Osteoblast (primary cell): ENCODE data around the gene YTHDF1. TPM values are rescaled to one million over a fixed set of nuclear protein-coding genes. Genes with fewer than 3 reads are reported as not detected.
A peak's percentile ranks its signal among the peaks of the same experiment; 100 is the strongest.

Source experiments
- DNase-seq: peaks from one replicate; pipeline ENCODE4 v3.0.0; 2011; ENCODE audit warnings: low spot score, mixed read lengths; ENCODE audit not compliant: insufficient read length; ENCODE audit errors: missing footprints
- H2AFZ ChIP-seq: 2 replicates; pipeline ENCODE4 v1.6.0; 2011; ENCODE audit warnings: mild to moderate bottlenecking, low read length
- H3K27ac ChIP-seq: 2 replicates; pipeline ENCODE4 v1.5.1; 2011; ENCODE audit warnings: mild to moderate bottlenecking, low read depth, low read length, moderate library complexity
- H3K27me3 ChIP-seq: 2 replicates; pipeline ENCODE4 v1.6.0; 2012; ENCODE audit warnings: mild to moderate bottlenecking, control low read depth, inconsistent platforms, low read length, moderate library complexity; ENCODE audit not compliant: insufficient read depth
- H3K36me3 ChIP-seq: 2 replicates; pipeline ENCODE4 v1.5.1; 2011; ENCODE audit warnings: mild to moderate bottlenecking, low read length, control low read depth, moderate library complexity; ENCODE audit not compliant: insufficient read depth
- H3K4me1 ChIP-seq: 2 replicates; pipeline ENCODE4 v1.5.1; 2011; ENCODE audit warnings: mild to moderate bottlenecking, low read length, control low read depth, moderate library complexity; ENCODE audit not compliant: insufficient read depth
- H3K4me2 ChIP-seq: 2 replicates; pipeline ENCODE4 v1.6.0; 2011; ENCODE audit warnings: mild to moderate bottlenecking, low read length; ENCODE audit not compliant: insufficient read depth
- H3K4me3 ChIP-seq: fragments of 200-600 bp; sonication (generic); 3 replicates; pipeline ENCODE4 v1.5.1; 2012; ENCODE audit warnings: mild to moderate bottlenecking, low read length, inconsistent platforms; ENCODE audit not compliant: insufficient read depth
- H3K79me2 ChIP-seq: 2 replicates; pipeline ENCODE4 v1.6.0; 2012; ENCODE audit warnings: mild to moderate bottlenecking, low read length, control low read depth, inconsistent platforms; ENCODE audit not compliant: insufficient read depth
- H3K9me3 ChIP-seq: 2 replicates; pipeline ENCODE4 v1.5.1; 2011; ENCODE audit warnings: low read depth, low read length, control low read depth
- H4K20me1 ChIP-seq: 2 replicates; pipeline ENCODE4 v1.6.0; 2012; ENCODE audit warnings: mild to moderate bottlenecking, low read length, control low read depth; ENCODE audit not compliant: insufficient read depth
- CTCF ChIP-seq: IDR thresholded peaks from 2 replicates; pipeline ENCODE4 v1.5.1; 2011; ENCODE audit warnings: mild to moderate bottlenecking, low read depth, low read length, moderate library complexity; ENCODE audit errors: extremely low read depth
- total RNA-seq: library from RNA; depleted of rRNA; stranded (reverse); fragments of >200 nt; gene quantifications from 2 replicates; pipeline ENCODE4 v1.2.3, GENCODE V29; 2012

YTHDF1 gene
- total RNA-seq, 1 donor, result 23.9 TPM

DNA sequence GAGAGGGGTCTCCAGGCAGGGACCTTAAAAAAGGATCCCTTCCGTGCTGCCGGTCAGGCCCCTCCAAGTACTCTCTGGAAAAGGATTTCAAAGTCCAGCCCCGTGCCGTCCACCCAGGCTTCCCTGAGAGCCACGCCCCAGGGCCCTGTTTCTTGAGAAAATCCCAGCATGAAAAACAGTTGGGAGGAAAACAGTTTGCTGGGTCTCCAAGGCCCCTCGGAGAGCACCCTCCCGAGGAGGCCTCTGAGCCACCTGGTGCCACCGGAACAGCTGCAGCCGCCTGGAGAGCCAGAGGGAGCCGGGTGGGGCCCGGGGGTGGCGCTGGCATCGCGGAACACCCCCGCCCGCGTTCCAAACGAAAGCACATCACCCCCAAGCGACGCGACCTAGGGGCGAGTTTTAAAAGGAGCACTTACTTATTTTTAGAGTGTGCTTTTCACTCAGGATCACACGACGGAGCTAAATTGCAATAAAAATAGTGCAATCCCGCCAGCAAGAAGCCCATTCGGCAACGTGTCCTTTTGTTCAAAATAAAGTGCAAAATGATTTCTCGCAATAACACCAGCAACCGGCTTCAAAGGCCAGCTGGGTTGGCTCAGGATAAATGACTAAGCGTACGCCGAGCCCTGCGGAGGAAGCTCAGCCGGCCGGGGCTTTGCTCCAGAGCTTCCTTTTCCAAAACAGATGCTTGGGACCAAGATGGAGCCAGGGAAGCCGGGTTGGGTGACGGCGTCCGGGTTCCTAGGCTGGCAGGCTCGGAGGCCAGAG is 64.2 kb downstream of the YTHDF1 start:
- peak; percentile 68 for DNase-seq
- Histone ChIP-seq H3K27me3 (peaks cover 35% of the 10 kb centered on the region), H3K4me1 (no peaks in the 10 kb centered on the region), H3K79me2 (no peaks in the 10 kb centered on the region), H3K9me3 (peaks cover 4% of the 10 kb centered on the region), H4K20me1 (no peaks in the 10 kb centered on the region), H2AFZ (no peak overlapping the region), H3K36me3 (no peaks in the 10 kb centered on the region), H3K4me2 (no peak overlapping the region), H3K27ac (no peak overlapping the region), H3K4me3 (no peak overlapping the region)
- TF ChIP-seq CTCF, result no peak

DNA sequence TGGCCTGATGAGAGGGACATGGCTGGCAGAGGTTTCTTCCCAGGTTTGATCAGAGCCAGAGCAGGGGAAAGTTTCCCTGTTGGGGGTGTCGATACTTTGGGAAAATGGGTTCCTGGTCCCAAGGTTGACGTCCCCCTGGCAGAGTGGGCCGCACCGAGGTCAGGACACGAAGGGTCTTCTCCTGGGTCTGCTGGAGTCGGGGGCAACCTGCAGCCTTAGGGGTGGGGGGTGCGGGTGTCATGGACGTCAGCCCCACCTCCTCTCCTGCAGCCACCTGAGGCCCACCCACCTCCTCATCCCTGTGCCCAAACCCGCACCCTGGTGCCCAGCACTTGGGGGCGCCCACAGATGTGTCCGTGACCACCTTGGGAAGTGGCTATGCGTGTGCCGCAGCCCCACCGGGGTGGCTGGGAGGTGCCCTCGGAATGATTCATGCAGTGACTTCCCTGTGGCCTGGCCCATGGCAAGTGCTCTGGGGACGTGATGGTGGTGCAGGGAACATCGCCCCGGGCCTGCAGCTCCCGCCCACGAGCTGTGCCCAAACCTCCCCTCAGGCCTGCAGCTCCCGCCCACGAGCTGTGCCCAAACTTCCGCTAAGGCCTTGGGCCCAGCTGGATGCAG is 64.9 kb downstream of the YTHDF1 start:
- no peak for TF ChIP-seq CTCF
- Histone ChIP-seq H3K27me3 (peaks cover 34% of the 10 kb centered on the region), H4K20me1 (no peaks in the 10 kb centered on the region), H3K27ac (no peak overlapping the region), H3K79me2 (no peaks in the 10 kb centered on the region), H3K4me2 (no peak overlapping the region), H2AFZ (no peak overlapping the region), H3K4me3 (no peak overlapping the region), H3K9me3 (peaks cover 4% of the 10 kb centered on the region), H3K36me3 (no peaks in the 10 kb centered on the region), H3K4me1 (no peaks in the 10 kb centered on the region)
- DNase-seq, result no peak

DNA sequence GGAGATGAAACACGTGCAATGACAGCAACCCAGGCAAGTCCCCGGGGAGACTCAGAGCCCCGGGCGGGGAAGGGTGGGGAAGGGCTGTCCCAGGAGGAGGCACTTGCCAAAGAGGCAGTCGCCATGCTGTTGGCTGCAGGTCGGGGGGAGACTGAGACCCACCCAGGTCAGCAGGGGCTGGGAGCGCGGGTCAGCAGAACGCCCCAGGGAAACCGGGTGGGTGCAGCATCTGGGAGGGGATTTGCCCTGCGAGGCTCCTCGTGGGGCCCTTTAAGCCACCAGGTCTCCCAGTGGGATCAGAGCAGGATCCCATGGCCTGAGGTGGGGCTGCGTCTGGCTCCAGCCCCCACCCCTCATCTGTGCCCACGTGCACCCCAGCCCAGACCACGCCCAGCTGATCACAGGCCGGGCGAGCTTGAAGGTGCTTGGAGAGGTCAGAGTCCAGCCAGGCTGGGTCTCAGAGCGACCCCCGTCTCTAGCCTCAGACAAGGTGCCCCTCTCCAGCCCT is 65.5 kb downstream of the YTHDF1 start:
- Histone ChIP-seq H3K79me2 (no peaks in the 10 kb centered on the region), H3K27ac (no peak overlapping the region), H3K27me3 (peaks cover 29% of the 10 kb centered on the region), H3K9me3 (peaks cover 4% of the 10 kb centered on the region), H2AFZ (no peak overlapping the region), H3K4me3 (no peak overlapping the region), H3K36me3 (no peaks in the 10 kb centered on the region), H4K20me1 (no peaks in the 10 kb centered on the region), H3K4me1 (no peaks in the 10 kb centered on the region), H3K4me2 (no peak overlapping the region)
- no peak for DNase-seq
- no peak for TF ChIP-seq CTCF

GRCh38 chr20:63149531-63150192 is 66.3 kb downstream of the YTHDF1 start:
- no peaks in the 10 kb centered on the region for H4K20me1 ChIP-seq
- no peak overlapping the region for H2AFZ ChIP-seq
- H3K4me2 ChIP-seq, result no peak overlapping the region
- TF ChIP-seq CTCF, result no peak
- no peaks in the 10 kb centered on the region for H3K36me3 ChIP-seq
- H3K79me2 ChIP-seq, result no peaks in the 10 kb centered on the region
- H3K4me3 ChIP-seq, result no peak overlapping the region
- peaks cover 4% of the 10 kb centered on the region for H3K9me3 ChIP-seq
- H3K27me3 ChIP-seq, result peaks cover 22% of the 10 kb centered on the region
- H3K4me1 ChIP-seq, result no peaks in the 10 kb centered on the region
- no peak for DNase-seq
- no peak overlapping the region for H3K27ac ChIP-seq
